ENCODE measurements around the gene GFI1B.

The GFI1B gene

GRCh38 chr9:132967908-132968307 lies 10.6 kb upstream of the GFI1B start (continued):
- TF ChIP-seq ZNF704 (tag by site-specific recombination; IDR thresholded peaks at IDR 0.05) (peak; percentile 58; the same call in 1 of the 2 replicates), ZBTB8A (tag by site-specific recombination; IDR thresholded peaks at IDR 0.05) (peak; percentile 74), ZBTB11 (tag by site-specific recombination; conservative IDR thresholded peaks at IDR 0.05; ENCODE audit: low read depth) (peak; percentile 72), ZNF341 (tag by site-specific recombination; IDR thresholded peaks at IDR 0.05; ENCODE audit: low read depth) (peak; percentile 21; the same call in 1 of the 2 replicates), RBAK (tag by site-specific recombination; IDR thresholded peaks at IDR 0.05) (0 out of 2 replicates have a peak, but pooled peaks have one; percentile 42), ZNF266 (tag by site-specific recombination; IDR thresholded peaks at IDR 0.05; ENCODE audit: low read depth) (peak; percentile 77; the same call in 1 of the 2 replicates), ZNF510 (tag by site-specific recombination; IDR thresholded peaks at IDR 0.05; ENCODE audit: insufficient replicate concordance) (peak; percentile 37), ZXDB (tag by site-specific recombination; IDR thresholded peaks at IDR 0.05) (peak; percentile 61), ZNF664 (tag by site-specific recombination; IDR thresholded peaks at IDR 0.05) (peak; percentile 74; the same call in 1 of the 2 replicates), ZNF555 (tag by site-specific recombination; conservative IDR thresholded peaks at IDR 0.05) (peak; percentile 79), ZNF791 (tag by site-specific recombination; IDR thresholded peaks at IDR 0.05) (0 out of 2 replicates have a peak, but pooled peaks have one; percentile 29), ZBTB21 (tag by site-specific recombination; IDR thresholded peaks at IDR 0.05) (0 out of 2 replicates have a peak, but pooled peaks have one; percentile 53), ZNF558 (tag by site-specific recombination; IDR thresholded peaks at IDR 0.05) (peak; percentile 83), ZNF138 (tag by site-specific recombination; IDR thresholded peaks at IDR 0.05; ENCODE audit: borderline replicate concordance) (0 out of 2 replicates have a peak, but pooled peaks have one; percentile 81), REST (tag by site-specific recombination; IDR thresholded peaks at IDR 0.05) (peak; percentile 66), ZNF202 (tag by site-specific recombination; IDR thresholded peaks at IDR 0.05; ENCODE audit: borderline replicate concordance) (peak; percentile 92; the same call in 1 of the 2 replicates)
- TF ChIP-seq, protein P1, sequence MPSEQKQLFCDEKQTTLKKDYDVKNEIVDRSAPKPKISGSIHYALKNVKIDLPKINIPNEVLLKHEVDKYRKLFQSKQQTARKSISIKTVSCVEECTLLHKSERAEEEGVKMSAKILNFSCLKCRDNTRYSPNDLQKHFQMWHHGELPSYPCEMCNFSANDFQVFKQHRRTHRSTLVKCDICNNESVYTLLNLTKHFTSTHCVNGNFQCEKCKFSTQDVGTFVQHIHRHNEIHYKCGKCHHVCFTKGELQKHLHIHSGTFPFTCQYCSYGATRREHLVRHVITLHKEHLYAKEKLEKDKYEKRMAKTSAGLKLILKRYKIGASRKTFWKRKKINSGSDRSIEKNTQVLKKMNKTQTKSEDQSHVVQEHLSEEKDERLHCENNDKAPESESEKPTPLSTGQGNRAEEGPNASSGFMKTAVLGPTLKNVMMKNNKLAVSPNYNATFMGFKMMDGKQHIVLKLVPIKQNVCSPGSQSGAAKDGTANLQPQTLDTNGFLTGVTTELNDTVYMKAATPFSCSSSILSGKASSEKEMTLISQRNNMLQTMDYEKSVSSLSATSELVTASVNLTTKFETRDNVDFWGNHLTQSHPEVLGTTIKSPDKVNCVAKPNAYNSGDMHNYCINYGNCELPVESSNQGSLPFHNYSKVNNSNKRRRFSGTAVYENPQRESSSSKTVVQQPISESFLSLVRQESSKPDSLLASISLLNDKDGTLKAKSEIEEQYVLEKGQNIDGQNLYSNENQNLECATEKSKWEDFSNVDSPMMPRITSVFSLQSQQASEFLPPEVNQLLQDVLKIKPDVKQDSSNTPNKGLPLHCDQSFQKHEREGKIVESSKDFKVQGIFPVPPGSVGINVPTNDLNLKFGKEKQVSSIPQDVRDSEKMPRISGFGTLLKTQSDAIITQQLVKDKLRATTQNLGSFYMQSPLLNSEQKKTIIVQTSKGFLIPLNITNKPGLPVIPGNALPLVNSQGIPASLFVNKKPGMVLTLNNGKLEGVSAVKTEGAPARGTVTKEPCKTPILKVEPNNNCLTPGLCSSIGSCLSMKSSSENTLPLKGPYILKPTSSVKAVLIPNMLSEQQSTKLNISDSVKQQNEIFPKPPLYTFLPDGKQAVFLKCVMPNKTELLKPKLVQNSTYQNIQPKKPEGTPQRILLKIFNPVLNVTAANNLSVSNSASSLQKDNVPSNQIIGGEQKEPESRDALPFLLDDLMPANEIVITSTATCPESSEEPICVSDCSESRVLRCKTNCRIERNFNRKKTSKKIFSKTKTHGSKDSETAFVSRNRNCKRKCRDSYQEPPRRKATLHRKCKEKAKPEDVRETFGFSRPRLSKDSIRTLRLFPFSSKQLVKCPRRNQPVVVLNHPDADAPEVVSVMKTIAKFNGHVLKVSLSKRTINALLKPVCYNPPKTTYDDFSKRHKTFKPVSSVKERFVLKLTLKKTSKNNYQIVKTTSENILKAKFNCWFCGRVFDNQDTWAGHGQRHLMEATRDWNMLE (tag by site-specific recombination; conservative IDR thresholded peaks at IDR 0.05; ENCODE audit: low read depth), result peak; percentile 89
- TF ChIP-seq, protein P2, sequence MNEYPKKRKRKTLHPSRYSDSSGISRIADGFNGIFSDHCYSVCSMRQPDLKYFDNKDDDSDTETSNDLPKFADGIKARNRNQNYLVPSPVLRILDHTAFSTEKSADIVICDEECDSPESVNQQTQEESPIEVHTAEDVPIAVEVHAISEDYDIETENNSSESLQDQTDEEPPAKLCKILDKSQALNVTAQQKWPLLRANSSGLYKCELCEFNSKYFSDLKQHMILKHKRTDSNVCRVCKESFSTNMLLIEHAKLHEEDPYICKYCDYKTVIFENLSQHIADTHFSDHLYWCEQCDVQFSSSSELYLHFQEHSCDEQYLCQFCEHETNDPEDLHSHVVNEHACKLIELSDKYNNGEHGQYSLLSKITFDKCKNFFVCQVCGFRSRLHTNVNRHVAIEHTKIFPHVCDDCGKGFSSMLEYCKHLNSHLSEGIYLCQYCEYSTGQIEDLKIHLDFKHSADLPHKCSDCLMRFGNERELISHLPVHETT (tag by site-specific recombination; IDR thresholded peaks at IDR 0.05), result 0 out of 2 replicates have a peak, but pooled peaks have one; percentile 60
